Activated CD4-positive, alpha-beta T cell treated with anti-CD3 and anti-CD28 coated beads, Interleukin-2, amount 10 ng/mL, durations not matched to agents 24 days and 14 days (primary cell): ENCODE results near the gene CEP170. TPM values are rescaled to one million over a fixed set of nuclear protein-coding genes. Genes with fewer than 3 reads are reported as not detected.

Experiments
- DNase-seq: peaks from one replicate; pipeline ENCODE4 v3.0.0; 2022
- H3K27ac Mint-ChIP-seq: one replicate; pipeline ENCODE4 v1.8.0; 2022; ENCODE audit warnings: mild to moderate bottlenecking, mixed read lengths
- H3K27me3 Mint-ChIP-seq: one replicate; pipeline ENCODE4 v1.8.0; 2022; ENCODE audit warnings: mixed read lengths
- H3K36me3 Mint-ChIP-seq: one replicate; pipeline ENCODE4 v1.8.0; 2022; ENCODE audit warnings: low read depth, mild to moderate bottlenecking, mixed read lengths
- H3K4me1 Mint-ChIP-seq: one replicate; pipeline ENCODE4 v1.8.0; 2021; ENCODE audit warnings: mixed read lengths
- H3K4me3 Mint-ChIP-seq: one replicate; pipeline ENCODE4 v1.8.0; 2022; ENCODE audit warnings: mild to moderate bottlenecking, moderate library complexity, mixed read lengths
- H3K9me3 Mint-ChIP-seq: one replicate; pipeline ENCODE4 v1.8.0; 2021; ENCODE audit warnings: mixed read lengths
- intact Hi-C: fragments of 100-400 bp; cut with micrococcal nuclease; formaldehyde crosslinking; loops from one replicate; pipeline ENCODE4 v1.15.1; 2023
- total RNA-seq: library from RNA; stranded (reverse); gene quantifications from 2 replicates; pipeline ENCODE4 v1.2.3, GENCODE V29; 2022

CEP170 gene
- total RNA-seq, result 47.2 and 53.4 TPM in 2 replicates

GRCh38 chr1:243254927-243255790 is at the start of gene CEP170:
CEP170 (minus strand) TSS chr1:243255281; CDS start chr1:243225280, 30,001 bp downstream.
- Mint-ChIP-seq H3K27ac (peak within 1 kb of the TSS; percentile 100), H3K4me1 (peaks cover 33% of the 10 kb centered on the region), H3K36me3 (peaks cover 4% of the 10 kb centered on the region), H3K4me3 (peak within 1 kb of the TSS; percentile 89), H3K9me3 (no peaks in the 10 kb centered on the region), H3K27me3 (no peaks in the 10 kb centered on the region)
- intact Hi-C loops, result loop anchor here (1.0 to 10.0 kb wide), 12 partner anchors 32 to 1900 kb away; partner anchors contain the start of genes COX20, FH and KIF26B
- DNase-seq, result peak; percentile 96

GRCh38 chr1:243301059-243301458 is 46.0 kb upstream of the CEP170 start:
- Mint-ChIP-seq H3K27me3 (no peaks in the 10 kb centered on the region), H3K4me1 (no peaks in the 10 kb centered on the region), H3K36me3 (peaks cover 38% of the 10 kb centered on the region), H3K27ac (no peak overlapping the region), H3K9me3 (peaks cover 9% of the 10 kb centered on the region), H3K4me3 (no peak overlapping the region)
- intact Hi-C loops, result no loop called here
- no peak for DNase-seq

DNA sequence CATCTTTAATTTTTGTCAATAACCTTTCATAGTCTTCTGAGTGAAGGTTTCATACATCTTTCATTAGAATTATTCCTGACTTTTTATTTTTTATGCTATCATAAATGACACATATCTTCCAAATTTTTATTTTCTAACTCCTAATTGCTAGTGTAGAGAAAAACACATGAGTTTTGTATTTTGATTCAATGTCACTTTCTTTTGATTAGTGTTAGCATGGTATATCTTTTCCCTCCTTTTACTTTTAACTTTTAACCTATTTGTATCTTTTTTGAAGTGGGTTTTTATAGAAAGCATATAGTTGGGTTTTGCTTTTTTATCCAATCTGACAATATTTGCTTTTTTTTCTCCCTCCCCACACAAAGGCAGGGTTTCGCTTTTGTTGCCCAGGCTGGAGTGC is 44.0 kb upstream of the CEP170 start:
- Mint-ChIP-seq H3K27ac (no peak overlapping the region), H3K36me3 (peaks cover 48% of the 10 kb centered on the region), H3K4me1 (no peaks in the 10 kb centered on the region), H3K27me3 (no peaks in the 10 kb centered on the region), H3K4me3 (no peak overlapping the region), H3K9me3 (peaks cover 17% of the 10 kb centered on the region)
- DNase-seq, result no peak
- intact Hi-C loops, result no loop called here

DNA sequence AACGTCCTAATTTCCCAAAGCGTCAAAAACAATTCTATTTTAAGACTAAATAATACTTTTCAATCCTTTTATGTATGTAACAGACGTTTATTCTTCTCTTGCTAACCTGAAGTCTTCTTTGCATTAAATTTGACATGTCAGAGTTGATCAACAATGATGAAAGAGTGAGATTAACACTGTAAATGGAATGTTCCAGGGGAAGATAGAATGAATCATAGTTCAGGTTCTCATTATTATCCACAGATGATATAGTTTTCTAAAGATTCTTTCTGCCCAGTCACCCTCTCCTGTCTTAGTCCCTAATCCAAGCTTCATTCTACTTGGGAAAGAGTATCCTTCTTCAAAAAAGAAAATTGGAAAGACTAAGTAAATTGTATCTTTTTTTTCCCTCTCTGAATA is 39.6 kb upstream of the CEP170 start:
- H3K4me1 Mint-ChIP-seq, result no peaks in the 10 kb centered on the region
- H3K4me3 Mint-ChIP-seq, result no peak overlapping the region
- H3K27ac Mint-ChIP-seq, result no peak overlapping the region
- DNase-seq, result no peak
- H3K27me3 Mint-ChIP-seq, result no peaks in the 10 kb centered on the region
- H3K9me3 Mint-ChIP-seq, result peaks cover 20% of the 10 kb centered on the region
- intact Hi-C loops, result no loop called here
- H3K36me3 Mint-ChIP-seq, result peaks cover 65% of the 10 kb centered on the region

- no peaks in the 10 kb centered on the region for H3K4me1 Mint-ChIP-seq
- H3K27ac Mint-ChIP-seq, result no peak overlapping the region
- intact Hi-C loops, result no loop called here
- peaks cover 20% of the 10 kb centered on the region for H3K9me3 Mint-ChIP-seq
- no peak overlapping the region for H3K4me3 Mint-ChIP-seq
- H3K27me3 Mint-ChIP-seq, result no peaks in the 10 kb centered on the region
- DNase-seq, result no peak
- peaks cover 68% of the 10 kb centered on the region for H3K36me3 Mint-ChIP-seq
Observed at GRCh38 chr1:243293941-243294722, 39.1 kb upstream of the CEP170 start.

- no peak overlapping the region for H3K4me3 Mint-ChIP-seq
- peaks cover 9% of the 10 kb centered on the region for H3K4me1 Mint-ChIP-seq
- no peaks in the 10 kb centered on the region for H3K27me3 Mint-ChIP-seq
- no peak overlapping the region for H3K27ac Mint-ChIP-seq
- intact Hi-C loops, result no loop called here
- no peak for DNase-seq
- H3K36me3 Mint-ChIP-seq, result peaks cover 69% of the 10 kb centered on the region
- peaks cover 20% of the 10 kb centered on the region for H3K9me3 Mint-ChIP-seq
Observed at GRCh38 chr1:243292117-243292516, 37.0 kb upstream of the CEP170 start.

DNA sequence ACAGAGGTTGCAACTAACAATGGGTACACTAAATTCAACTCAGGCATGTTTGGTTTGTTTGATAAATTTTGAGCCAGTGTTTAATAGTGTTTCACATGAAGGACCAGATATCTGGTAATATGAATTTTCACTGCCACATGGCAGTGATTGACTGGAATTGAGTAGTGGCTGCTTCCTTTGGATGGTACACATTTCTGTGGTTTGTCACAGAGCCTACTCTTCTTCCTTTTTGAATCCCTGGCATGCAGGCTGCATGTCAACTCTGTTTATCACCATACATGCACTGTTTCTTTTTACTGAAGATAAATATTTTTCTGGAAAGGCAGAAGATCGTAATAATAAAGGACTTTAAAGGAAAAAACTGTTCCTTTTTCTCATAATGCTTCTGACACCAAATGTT is 36.2 kb upstream of the CEP170 start:
- Mint-ChIP-seq H3K9me3 (peaks cover 20% of the 10 kb centered on the region), H3K27ac (no peak overlapping the region), H3K27me3 (no peaks in the 10 kb centered on the region), H3K36me3 (peaks cover 67% of the 10 kb centered on the region), H3K4me1 (peaks cover 15% of the 10 kb centered on the region), H3K4me3 (no peak overlapping the region)
- intact Hi-C loops, result no loop called here
- DNase-seq, result no peak

DNA sequence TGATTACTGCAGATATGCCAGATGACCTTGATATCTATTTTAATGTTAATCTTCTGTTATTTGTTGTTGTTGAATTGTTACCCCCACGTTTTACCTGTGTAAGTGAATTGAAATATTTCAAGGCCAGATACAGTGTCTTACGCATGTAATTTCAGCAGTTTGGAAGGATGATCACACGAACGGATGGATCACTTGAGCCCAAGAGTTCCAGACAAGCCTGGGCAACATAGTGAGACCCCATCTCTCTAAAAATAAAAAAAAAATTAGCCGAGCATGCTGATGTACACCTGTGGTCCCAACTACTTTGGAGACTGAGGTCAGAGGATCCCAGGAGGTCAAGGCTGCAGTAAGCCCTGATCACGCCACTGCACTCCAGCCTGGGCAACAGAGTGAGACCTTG is 33.0 kb upstream of the CEP170 start:
- peaks cover 7% of the 10 kb centered on the region for H3K9me3 Mint-ChIP-seq
- H3K27ac Mint-ChIP-seq, result peak overlapping the region; percentile 60
- no peak for DNase-seq
- H3K36me3 Mint-ChIP-seq, result peaks cover 55% of the 10 kb centered on the region
- peaks cover 17% of the 10 kb centered on the region for H3K4me1 Mint-ChIP-seq
- no peaks in the 10 kb centered on the region for H3K27me3 Mint-ChIP-seq
- intact Hi-C loops, result no loop called here
- H3K4me3 Mint-ChIP-seq, result peak overlapping the region; percentile 32

- H3K9me3 Mint-ChIP-seq, result peaks cover 4% of the 10 kb centered on the region
- peaks cover 17% of the 10 kb centered on the region for H3K4me1 Mint-ChIP-seq
- intact Hi-C loops, result loop anchor here (1.0 kb wide), 1 partner anchor 32 kb away; the partner anchor contains the start of gene CEP170
- H3K36me3 Mint-ChIP-seq, result peaks cover 52% of the 10 kb centered on the region
- DNase-seq, result no peak
- H3K27ac Mint-ChIP-seq, result peak overlapping the region; percentile 60
- H3K27me3 Mint-ChIP-seq, result no peaks in the 10 kb centered on the region
- H3K4me3 Mint-ChIP-seq, result peak overlapping the region; percentile 32
Observed at GRCh38 chr1:243287652-243288051, 32.6 kb upstream of the CEP170 start.

- intact Hi-C loops, result loop anchor here (1.0 kb wide), 1 partner anchor 32 kb away; the partner anchor contains the start of gene CEP170
- H3K36me3 Mint-ChIP-seq, result peaks cover 51% of the 10 kb centered on the region
Observed at GRCh38 chr1:243287123-243287460, 32.0 kb upstream of the CEP170 start.

DNA sequence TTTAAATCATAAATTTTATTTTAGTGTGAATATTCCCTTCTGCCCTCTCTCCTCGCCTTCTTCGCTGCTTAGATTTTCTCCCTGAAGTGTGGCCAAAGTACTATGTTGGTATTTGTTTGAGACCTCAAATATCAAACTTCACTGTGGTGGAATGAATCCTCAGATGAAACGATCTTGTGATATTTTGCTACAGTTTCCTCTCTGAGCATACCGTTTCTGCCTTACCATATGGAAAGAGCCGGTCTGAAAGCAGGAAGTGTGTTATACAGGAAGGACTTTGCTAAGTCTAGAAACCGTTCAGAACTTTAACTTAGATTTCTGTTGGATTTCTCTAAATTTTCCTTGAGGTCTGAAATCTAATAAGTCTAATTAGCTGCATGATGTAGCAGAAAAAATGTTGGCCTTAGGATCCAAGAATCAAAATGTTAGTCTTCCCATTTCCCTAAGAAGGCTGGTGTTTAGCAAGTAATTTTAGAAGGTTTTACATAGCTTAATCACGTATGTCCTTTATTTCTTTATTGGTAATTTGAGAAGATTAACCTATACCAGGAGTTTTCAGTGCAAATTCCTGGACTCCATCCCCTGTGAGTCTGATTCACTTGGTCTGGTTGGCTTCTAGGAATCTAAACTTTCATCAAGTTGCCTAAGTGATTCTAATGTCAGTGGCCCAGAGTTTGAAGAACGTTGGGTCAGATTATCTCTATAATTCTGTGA is 31.5 kb upstream of the CEP170 start:
- peaks cover 49% of the 10 kb centered on the region for H3K36me3 Mint-ChIP-seq
- intact Hi-C loops, result loop anchor here (1.0 kb wide), 1 partner anchor 31 kb away; the partner anchor contains the start of gene CEP170
- peak overlapping the region; percentile 36 for H3K27ac Mint-ChIP-seq

More at GRCh38 chr1:243287123-243287460, 32.0 kb upstream of the CEP170 start:
- Mint-ChIP-seq H3K27ac (no peak overlapping the region), H3K27me3 (no peaks in the 10 kb centered on the region), H3K9me3 (peaks cover 3% of the 10 kb centered on the region), H3K4me3 (no peak overlapping the region), H3K4me1 (peaks cover 17% of the 10 kb centered on the region)
- no peak for DNase-seq

DNA sequence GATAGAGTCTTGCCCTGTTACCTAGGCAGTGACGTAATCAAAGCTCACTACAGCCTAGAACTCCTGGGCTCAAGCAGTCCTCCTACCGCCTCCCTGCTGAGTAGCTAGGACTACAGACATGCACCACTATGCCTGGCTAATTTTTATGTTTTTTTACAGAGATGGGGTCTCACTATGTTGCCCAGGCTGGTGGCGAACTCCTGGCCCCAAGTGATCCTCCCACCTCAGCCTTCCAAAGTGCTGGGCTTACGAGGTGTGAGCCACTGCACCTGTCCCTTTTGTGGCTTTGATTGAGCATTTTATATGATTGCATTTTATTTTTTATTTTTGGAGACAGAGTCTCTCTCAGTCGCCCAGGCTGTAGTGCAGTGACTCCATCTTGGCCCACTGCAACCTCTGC is 26.6 kb upstream of the CEP170 start:
- H3K4me3 Mint-ChIP-seq, result no peak overlapping the region
- intact Hi-C loops, result no loop called here
- no peaks in the 10 kb centered on the region for H3K9me3 Mint-ChIP-seq
- H3K36me3 Mint-ChIP-seq, result peaks cover 35% of the 10 kb centered on the region
- peaks cover 9% of the 10 kb centered on the region for H3K4me1 Mint-ChIP-seq
- no peak for DNase-seq
- no peak overlapping the region for H3K27ac Mint-ChIP-seq
- no peaks in the 10 kb centered on the region for H3K27me3 Mint-ChIP-seq

More for the DNA sequence above, 31.5 kb upstream of the CEP170 start:
- no peaks in the 10 kb centered on the region for H3K27me3 Mint-ChIP-seq
- H3K4me3 Mint-ChIP-seq, result no peak overlapping the region
- DNase-seq, result no peak
- H3K9me3 Mint-ChIP-seq, result peaks cover 3% of the 10 kb centered on the region
- peaks cover 17% of the 10 kb centered on the region for H3K4me1 Mint-ChIP-seq

- H3K27ac Mint-ChIP-seq, result no peak overlapping the region
- DNase-seq, result no peak
- no peaks in the 10 kb centered on the region for H3K9me3 Mint-ChIP-seq
- peaks cover 3% of the 10 kb centered on the region for H3K4me1 Mint-ChIP-seq
- H3K36me3 Mint-ChIP-seq, result peaks cover 36% of the 10 kb centered on the region
- intact Hi-C loops, result no loop called here
- H3K27me3 Mint-ChIP-seq, result no peaks in the 10 kb centered on the region
- H3K4me3 Mint-ChIP-seq, result no peak overlapping the region
Observed at GRCh38 chr1:243280571-243281129, 25.6 kb upstream of the CEP170 start.
